ENCODE data around the gene TNFAIP8L2.

GRCh38 chr1:151134991-151135390 is 21.5 kb upstream of the TNFAIP8L2 start:
- TF ChIP-seq CTCF (IDR thresholded peaks at IDR 0.05) (no peak), POLR2AphosphoS5 (IDR thresholded peaks at IDR 0.05) (no peak)

All from breast epithelium (tissue), 3 donors.